Lower leg skin (tissue), 4 donors: ENCODE results near the gene CD99. TPM values are rescaled to one million over a fixed set of nuclear protein-coding genes. Genes with fewer than 3 reads are reported as not detected.

Experiments used
- DNase-seq, 2 donors: peaks; one replicate each; pipeline ENCODE4 v3.0.0-alpha.2; 2019; ENCODE audit warnings: low spot score in 2 of 2
- H3K4me3 ChIP-seq: fragments of 200-600 bp; sonication (generic); 2 replicates; pipeline ENCODE4 v1.5.1; 2017; ENCODE audit warnings: mild to moderate bottlenecking, low read depth; ENCODE audit not compliant: poor library complexity, severe bottlenecking
- CTCF ChIP-seq, 3 donors: fragments of 450-650 bp; IDR thresholded peaks; one replicate each; pipeline ENCODE4 v1.5.1; 2016; ENCODE audit warnings: antibody characterized with exemption in 3 of 3, mild to moderate bottlenecking in 3 of 3, moderate library complexity in 2 of 3
- POLR2A ChIP-seq, 2 donors: fragments of 450-650 bp; IDR thresholded peaks; one replicate each; pipeline ENCODE4 v1.6.1; 2016 to 2017; ENCODE audit warnings: antibody characterized with exemption in 2 of 2, mild to moderate bottlenecking in 1 of 2, moderate library complexity in 1 of 2
- WGBS, 2 donors: methylation state at CpG; one replicate each; pipeline ENCODE4 v1.1.5; 2018; 5-methylcytosine and 5-hydroxymethylcytosine counted together
- intact Hi-C: fragments of 100-400 bp; cut with DNase I; formaldehyde crosslinking; loops from one replicate; pipeline ENCODE4 v1.15.0; 2023; ENCODE audit warnings: low total_unique reads
- total RNA-seq, 4 donors: library from RNA; depleted of rRNA; stranded (reverse); fragments of >200 nt; gene quantifications; one replicate each; pipeline ENCODE4 v1.1.0, GENCODE V29; 2016

The CD99 gene
- total RNA-seq, 4 donors from 2014 or later: 168 to 384 (median 194) TPM

- no peak for TF ChIP-seq CTCF (IDR thresholded peaks at IDR 0.05)
- TF ChIP-seq POLR2A (IDR thresholded peaks at IDR 0.05): no peak
- H3K4me3 ChIP-seq: no peak overlapping the region
- no peak for DNase-seq
- intact Hi-C loops: no loop called here
- 89 to 90% methylated on average over 4 of the region's 4 CpGs for WGBS, 2 donors
Observed at GRCh38 chrX:2788980-2789379, 97.9 kb downstream of the CD99 start.

- WGBS, 2 donors: 91 to 94% methylated on average over 3 of the region's 3 CpGs
- H3K4me3 ChIP-seq: no peak overlapping the region
- TF ChIP-seq POLR2A (IDR thresholded peaks at IDR 0.05) (no peak), CTCF (IDR thresholded peaks at IDR 0.05) (no peak)
- intact Hi-C loops: no loop called here
- no peak for DNase-seq
Observed at GRCh38 chrX:2789569-2789968, 98.5 kb downstream of the CD99 start.

Other genes with a start within 250 kb of the CD99 start
- gene DHRSX, start 190.3 kb upstream of the CD99 start, total RNA-seq: 10 to 100 TPM; 10.9 to 21.7 (median 16.2) TPM
- gene ZBED1, start 190.3 kb upstream of the CD99 start, total RNA-seq: 10 to 100 TPM; 42.4 to 76.4 (median 56.5) TPM
- 100 to 1,000 TPM in 1 of 4 donors, 10 to 100 TPM in 3; 40.7 to 113 (median 67.6) TPM for gene XG, start 60.7 kb downstream of the CD99 start, total RNA-seq
- gene GYG2, start 137.6 kb downstream of the CD99 start, total RNA-seq: 1 to 10 TPM; 1.5 to 7.7 (median 5.1) TPM
- gene ARSD, start 238.0 kb downstream of the CD99 start, total RNA-seq: 10 to 100 TPM in 3 of 4 donors, 1 to 10 TPM in 1; 8.9 to 17.3 (median 15.7) TPM